Activated CD4-positive, CD25-positive, alpha-beta regulatory T cell (primary cell): ENCODE results near the gene FTO.

Source experiments
- DNase-seq, 4 experiments: peaks; one replicate each; lab custom pipeline; 2025; lab: John Stamatoyannopoulos, UW

The FTO gene

DNA sequence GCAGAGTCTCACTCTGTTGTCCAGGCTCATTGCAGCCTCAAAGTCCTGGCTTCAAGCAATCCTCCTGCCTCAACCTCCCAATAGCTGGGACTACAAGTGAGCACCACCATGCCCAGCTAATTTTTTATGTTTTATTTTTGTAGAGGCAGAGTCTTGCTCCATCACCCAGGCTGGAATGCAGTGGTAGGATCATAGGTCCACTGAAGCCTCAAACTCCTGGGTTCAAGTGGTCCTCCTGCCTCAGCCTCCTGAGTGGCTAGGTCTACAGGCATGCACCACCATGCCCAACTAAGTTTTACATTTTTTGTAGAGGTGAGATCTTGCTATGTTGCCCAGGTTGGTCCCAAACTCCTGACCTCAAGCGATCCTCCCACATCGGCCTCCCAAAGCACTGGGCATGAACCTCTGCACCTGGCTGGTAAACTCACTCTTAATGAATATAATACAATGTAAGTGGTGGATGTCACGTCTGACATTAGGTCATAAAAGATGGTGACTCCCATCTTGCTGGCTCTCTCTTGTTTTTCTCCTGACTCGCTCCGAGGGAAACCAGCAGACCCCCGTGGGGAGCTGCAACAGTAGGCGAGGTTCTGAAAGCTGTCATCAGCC lies 456.4 kb downstream of the FTO start:
- no peak for DNase-seq

DNA sequence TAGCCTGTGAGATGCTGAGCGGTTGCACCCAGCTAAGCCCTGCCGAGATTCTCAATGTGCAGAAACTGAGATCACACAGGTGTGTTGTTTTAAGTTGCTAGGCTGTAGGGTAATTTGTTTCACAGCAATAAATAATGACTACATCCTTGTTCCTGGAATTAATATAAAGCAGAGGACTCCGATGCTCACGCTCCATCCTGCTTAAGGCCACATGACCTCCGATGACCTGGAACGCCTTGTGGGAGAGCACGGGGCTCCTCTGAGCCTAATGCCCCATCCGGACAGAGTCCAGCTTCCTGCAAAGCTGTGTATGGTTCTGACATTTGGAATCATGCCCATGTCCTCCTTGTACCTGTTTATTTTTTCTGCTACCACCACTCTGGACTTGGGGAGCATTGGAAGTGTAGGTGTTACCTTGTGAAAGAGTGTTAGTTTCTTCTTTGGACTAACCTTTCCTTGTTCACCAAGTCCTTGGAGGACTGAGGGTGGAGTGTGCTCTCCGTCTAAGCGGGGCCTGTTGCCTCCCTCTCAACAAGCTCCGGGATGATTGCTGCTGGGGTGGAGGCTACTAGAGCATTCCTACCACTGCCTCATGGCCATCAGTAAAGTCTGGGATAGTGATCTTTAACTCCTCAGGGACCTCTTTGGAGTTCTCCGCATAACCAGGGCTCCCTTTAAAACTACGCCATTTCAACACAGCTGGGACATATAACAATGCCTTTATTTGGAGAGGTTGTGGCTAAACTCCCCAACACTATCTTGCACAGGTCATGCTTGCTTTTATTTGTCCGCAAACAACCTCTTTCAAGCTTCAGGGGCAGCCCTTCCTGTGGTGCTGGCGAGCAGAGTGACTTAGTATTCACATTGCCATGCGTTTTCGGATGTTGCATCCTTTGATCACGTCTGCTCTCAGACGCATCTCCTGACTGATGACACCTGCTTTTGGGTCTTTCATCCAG lies 457.3 kb downstream of the FTO start:
- DNase-seq, result no peak

DNA sequence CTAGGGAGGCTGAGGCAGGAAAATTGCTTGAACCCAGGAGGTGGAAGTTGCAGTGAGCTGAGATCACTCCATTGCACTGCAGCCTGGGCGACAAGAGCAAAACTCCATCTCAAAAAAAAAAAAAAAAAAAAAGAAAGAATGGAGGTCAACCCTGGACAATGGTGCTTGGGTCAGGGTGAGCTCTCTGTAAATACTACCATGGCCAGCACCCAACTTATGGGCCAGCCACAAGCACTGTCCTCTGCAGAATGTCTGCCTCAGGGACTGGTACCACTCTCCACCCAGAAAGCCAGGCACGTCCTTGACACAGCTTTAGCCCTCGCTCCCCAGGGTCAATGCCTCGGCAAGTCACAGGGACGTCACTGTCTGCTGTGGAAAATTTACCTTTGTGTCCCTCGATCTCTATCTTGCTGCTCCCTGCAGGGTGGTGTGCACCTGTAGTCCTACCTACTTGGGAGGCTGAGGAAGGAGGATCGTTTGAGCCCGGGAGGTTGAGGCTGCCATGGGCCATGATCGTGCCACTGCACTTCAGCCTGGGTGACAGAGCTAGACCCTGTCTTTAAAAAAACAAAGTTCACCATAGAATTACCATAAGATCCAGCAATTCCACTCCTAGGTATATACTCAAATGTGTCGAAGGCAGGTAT lies 459.4 kb downstream of the FTO start:
- no peak for DNase-seq

DNA sequence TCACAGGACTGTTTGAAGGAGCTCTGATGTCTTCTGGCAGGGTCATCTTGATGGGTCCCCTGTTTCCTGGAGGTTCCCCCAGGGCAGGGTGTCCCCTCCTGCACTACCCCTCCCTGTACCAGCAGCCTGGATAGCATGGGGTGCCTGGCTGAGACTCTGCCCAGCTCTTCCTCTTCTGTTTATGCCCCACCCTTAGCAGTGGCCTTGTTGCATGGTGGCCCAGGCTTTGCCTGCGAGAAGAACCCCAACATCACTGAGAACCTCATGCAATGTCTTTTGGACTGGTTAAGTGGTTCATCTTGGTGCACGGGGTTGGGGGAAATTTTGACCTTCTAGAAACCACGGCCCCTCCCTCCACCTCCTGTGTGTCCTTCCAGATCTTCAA lies 460.8 kb downstream of the FTO start:
- no peak for DNase-seq

DNA sequence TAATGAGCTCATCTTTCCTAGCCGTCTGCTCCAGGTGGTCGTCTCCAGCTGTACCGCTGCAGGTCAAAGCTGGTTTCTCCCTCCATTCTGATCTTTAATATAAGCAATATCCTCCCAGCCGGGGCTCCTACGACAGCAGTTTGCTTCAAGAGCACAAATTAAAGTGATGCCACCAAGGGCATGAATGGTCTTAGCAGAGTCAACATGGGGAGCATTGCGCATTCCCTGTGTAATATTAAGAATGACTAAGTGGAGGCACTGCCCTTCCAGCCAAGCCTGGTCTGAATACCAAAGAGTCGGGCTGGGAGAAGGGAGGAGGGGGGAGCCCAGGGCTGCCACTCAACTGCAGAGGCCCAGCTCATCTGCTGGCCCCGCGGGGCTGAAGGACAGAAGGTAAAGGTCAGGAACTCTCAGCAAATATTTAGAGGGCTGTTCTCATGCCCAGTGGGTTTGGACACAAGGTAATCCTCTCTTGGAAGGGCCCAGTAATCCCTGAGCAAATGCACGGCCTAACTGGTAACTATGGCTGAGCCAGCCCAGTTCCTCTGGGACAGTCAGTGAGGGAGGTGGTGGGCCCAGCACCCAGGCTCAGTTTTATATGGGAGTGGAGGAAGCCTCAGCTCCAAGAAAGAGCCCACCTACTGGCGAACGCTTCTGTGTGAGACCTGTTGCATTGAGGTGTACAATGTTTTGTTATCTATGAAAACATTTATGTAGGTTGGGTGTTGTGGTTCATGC lies 461.4 kb downstream of the FTO start:
- no peak for DNase-seq

DNA sequence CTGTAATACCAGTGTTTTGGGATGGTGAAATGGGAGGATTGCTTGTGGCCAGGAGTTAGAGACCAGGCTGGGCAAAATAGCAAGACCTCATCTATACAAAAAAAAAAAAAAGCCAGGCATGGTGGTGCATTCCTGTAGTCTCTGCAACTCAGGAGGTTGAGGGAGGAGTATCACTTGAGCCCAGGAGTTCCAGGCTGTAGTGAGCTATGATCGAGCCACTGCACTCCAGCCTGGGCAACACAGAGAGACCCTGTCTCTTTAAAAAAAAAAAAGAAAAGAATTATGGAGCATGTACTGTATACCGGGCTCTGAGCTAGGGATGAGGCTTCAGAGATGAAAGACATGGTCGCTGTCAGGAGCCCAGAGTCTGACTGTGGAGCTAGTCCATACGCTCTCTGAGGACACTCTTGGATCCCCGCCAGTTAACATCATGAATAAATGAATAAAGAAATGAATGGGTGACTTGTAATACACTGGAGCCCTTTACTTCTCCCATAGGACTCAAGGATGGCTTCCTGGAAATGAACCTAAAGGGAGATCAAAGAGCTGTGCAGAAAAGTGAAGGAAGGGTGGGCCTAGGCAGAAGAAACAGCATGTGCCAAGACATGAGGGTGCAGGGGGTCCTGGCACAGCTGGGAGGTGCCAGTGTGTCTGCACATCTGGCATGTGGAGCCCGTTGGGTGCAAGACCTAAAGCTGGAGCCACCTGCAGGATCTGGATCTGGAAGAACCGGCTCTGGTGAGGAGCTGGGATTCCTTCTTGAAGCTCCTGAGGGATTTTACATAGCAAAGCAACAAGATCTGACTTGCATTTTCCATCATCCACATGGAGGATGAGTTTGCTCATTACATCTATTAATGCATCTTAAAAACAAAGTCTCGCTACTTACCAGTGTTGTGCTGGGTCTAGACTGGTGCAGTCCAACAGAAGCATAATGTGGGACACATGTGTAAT lies 462.2 kb downstream of the FTO start:
- no peak for DNase-seq

DNA sequence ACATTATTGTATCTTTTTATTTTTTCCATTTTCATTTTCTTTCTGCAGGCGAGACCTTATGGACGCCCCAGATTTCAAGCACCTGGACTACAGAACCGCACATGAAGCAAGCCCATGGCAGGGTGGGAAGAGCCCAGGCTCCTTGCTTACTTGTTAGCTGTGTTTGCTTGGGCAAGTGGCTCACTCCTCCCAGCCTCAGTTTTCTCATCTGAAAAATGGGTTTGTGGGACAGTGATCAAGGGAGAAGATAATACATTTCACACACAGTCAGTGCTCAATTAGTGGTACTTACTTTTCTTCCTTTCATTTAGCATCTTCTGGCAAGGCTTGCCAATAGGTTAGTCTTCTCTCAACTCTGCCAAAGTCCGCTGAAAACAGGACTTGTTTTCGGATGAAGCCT lies 465.2 kb downstream of the FTO start:
- no peak for DNase-seq

DNA sequence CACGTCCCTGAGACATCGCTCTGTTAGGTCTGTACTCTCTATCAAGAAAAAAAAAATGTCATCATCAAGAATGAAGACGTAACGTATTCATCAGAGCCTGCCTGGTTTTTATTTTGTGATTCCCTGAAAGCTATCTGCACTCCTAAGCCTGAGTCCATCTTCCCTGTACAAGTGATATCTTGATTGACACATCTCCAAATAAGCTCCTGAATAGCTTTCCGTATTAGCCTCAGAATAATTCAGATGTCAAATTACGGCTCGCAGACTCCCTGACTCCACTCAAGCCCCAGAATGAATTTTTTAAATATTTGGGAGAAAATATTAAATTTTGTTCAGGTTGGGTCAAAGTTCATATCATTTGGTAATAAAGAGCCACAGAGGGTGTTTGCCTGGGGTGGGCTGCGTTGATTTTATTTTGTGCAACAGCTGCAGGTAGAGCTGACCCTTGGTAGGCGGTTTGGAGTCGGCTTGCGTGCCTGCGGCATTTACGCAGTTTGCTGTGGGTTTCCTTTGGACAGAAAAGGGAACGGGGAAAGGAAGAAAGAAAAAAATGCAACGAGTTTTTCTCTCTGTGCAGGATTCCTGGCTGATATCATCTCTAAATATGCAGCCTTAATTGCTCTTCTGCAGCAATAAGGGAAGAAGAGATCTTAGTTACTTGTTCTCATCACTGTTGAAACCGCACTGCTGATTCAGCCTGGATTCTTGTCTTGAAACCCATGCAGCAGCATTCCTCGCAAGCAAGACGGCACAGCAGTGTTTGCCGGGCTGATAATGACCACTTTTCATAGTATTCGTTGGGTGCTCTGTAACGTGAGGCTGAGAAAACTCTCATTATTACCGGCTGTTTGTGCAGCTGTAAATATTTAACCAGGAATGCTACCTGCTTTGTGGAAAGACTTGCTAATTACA lies 467.9 kb downstream of the FTO start:
- no peak for DNase-seq

DNA sequence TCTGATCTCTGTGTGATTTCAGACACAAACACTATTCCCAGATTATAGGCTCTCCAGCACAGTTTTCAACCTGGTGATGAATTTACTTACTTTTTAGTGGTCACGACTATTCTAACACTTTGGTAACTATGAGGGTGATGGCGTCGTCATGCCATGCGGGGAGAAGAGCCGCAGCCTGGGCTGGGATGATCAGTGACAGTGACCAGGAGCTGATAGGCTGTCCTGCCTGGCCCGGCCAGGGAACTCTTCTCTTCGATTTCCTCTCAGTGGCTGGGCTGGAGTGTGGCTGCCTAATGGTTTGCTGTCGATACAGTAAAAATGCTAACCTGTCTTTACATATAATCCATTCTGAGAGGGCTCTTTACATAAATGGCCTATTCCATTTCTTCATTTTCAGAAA lies 469.5 kb downstream of the FTO start:
- DNase-seq, result no peak

DNA sequence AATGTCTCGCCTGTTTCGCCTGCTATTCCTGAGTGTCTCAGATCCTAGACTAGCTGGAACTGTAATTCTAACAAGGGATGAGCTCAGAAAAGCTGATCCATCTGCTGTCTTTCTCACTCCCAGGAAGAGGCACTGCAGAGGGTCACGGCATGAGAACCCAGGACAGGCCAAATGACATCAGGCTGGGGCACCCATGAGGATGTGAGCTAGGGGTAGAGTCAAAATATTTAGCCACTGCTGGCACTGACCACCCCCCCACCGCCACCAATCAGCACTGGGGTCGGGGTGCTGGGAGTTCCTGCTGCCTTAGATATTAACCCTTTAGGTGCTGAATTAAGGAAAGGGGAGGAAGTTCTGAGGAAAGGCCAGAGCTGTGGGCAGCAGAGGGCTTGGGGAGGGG lies 470.2 kb downstream of the FTO start:
- DNase-seq, result no peak

DNA sequence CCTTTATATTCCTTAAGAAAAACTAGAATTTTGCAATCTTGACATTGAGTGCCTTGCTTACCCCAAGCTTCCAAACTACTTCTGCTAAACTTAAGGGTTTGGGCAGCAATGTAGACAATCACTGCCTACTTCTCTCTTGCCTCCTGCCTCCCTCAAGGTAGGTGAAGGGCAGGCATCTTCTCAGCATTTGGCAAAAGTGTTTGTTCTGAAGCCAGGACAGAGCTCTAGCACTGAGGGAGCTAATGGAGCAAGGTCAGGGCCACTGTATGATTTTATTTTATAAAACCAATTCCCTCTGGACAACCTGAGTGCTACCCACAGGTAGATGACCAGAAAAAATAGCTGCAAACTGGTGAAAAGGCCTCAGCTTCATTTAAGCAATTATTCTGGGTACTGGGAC lies 470.8 kb downstream of the FTO start:
- no peak for DNase-seq

DNA sequence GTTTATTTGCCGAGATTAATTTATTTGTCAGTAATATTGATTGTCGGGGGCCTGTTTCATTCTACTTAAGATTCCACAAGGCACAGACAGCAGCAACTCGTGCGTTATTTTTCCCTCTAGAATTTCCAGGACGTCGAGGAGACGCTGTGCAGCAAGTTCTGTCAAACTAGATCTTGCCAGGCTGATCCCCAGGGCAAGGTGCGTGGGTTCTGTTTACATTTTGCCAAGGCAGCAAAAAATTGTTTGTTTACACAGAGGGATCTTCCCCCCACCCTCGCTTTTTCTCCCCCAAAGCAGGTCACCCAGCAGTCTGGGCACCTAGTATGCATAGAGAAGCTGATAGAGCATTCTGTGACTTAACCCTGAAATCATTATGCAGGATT lies 471.2 kb downstream of the FTO start:
- DNase-seq, result no peak

DNA sequence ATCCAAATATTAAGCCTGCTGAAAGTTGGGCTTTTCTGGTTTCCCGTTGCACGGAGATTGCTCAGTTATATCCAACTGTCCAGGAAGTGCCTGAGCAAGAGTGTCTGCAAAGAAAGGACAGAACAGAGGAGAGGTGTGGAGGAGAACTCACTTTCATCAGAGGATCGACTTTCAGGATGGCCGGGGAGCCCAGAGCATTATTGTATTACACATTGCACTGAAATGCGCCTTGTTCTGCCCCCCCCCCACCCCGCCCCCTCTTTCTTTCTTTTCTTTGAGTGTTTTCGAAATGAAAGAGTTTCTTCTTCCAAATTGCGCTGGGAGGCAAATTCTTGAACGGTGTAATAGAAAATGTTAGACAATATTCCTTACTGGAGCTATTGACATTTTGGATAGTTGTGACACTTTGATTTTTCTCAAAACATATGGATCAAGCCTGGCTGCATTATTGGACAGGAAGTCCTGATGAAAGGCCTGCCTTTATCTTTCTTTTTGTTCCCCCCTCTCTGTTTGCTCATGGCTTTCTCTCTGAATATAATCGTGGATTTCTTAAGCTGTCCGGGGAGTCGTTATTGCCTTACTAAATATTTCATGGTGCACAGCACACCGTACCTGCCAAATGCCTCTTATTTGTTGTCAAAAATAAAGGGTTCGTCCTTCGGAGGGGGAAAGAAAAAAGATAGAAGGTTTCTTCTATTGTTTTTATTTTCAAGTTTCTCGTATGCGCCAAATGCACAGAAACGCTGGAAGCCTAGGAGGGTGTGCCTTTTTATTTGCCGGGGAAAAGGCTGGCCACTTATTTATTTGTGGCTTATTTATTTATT lies 471.8 kb downstream of the FTO start:
- no peak for DNase-seq

DNA sequence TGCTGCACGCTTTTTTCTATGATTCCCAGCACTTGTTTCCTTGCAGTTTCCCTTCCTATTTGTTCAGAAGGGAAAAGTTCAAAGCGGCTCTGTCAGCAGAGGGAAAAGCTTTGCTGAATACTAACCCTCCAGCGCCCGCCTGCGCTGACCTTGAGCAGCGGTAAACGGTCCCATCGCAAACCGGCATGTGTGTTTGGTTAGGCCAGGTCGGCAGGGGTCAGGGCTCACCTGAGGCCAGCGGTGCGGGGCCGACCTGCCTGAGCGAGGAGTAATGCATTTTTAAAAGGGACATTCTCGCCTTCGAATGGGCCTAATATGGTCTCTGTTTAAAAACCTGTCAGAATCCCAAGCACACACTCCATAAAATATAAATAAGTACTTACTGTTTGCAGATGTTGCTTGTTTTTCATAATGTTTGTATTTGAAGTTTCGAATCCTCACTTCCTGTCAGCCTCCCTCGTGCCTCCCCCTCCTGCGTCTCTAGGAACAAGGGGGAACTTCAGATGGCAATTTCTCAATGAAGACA lies 472.5 kb downstream of the FTO start:
- no peak for DNase-seq

DNA sequence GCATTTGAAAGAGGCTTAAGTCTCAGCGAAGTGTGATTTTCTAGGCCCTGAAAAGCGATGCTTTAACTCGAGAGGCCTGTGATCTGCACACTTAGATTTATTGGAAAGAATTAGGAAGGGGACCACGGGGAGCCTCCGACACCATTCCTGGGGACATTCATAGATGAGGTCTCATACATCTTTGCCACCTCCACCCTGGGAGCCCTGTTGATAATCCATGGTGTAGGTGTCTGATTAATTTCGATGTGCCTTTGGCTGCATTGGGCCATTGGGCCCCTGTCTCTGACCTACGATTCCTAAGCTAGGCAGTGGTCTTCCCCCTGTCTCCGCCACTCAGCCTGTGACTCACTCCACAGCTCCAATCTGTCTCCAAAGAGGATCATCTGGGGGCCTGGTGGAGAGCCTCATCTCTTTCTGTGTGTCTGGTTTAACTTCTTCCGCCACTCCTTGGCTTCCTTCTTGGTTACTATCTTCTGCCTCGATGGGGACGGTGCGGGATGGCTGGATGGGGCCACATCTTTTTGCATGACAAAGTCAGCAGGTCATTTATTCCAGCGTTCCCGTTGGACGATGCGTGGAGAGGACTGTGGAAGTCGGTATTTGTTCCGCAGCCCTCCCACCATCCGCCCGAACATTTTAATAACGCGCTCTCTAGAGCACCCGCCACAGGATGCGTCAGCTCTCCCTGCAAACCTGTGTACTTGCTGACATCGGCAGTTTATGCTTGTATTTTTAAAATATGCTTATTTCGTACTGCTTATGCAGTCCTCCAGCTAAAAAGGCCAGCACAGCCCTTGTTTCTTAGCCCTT lies 473.3 kb downstream of the FTO start:
- DNase-seq, result no peak

DNA sequence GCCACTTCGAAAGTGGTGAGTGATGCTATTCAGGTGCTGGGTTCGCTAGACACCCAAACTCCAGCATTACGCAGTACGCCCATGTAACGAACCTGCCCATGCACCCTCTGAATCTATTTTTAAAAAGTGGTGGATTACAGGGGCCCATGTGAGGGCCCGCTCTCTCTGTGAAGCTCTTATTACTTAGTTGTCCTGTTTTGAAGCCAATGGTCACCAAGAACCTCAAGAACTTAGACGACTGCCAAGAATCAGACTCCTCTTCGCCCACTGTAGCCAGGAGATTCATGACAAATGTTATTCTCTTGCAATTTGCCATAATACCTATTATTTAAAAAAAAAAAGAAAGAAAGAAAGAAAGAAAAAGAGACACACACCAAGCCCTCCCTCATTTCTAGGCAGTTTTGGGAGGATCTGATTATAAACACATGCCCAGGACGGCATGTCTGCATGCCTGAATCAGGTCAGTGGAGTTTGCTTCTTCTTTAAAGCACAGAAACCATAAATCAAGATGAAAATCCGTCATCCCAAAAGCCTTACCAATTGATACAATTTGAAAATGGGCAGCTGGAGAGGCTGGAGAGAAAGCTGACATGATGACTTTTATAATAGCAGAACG lies 474.0 kb downstream of the FTO start:
- DNase-seq, result no peak

DNA sequence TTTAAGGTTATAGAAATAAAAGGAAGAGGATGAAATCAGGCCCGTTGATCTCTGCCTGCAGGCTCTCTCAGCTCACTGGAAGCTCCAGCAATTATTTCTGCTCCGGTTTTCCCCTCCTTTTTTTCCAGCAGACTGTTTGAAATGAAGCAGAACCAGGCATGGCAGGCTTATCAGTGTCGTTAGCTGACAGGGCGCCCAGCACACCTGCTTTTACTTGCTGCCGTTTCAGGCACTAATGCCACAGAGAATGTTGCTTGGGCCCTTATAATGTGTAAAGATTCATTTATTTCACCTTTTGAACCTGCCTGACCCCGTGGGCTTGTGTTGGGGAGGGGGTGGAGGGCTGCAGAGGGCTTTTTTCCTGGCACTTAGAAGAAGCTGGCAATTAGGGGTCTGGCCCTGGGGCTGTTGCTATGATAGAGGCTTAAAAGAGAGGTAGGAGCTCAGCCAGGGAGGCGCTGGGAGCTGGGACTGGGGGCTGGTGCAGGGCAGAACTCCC lies 474.6 kb downstream of the FTO start:
- DNase-seq, result no peak
